Suprapubic skin (tissue), 4 donors: Measurements from ENCODE around the gene BOD1L1. TPM values are rescaled to one million over a fixed set of nuclear protein-coding genes. Genes with fewer than 3 reads are reported as not detected.

ENCODE experiments used
- DNase-seq, 2 donors: peaks; one replicate each; pipeline ENCODE4 v3.0.0-alpha.2; 2019; ENCODE audit warnings: low spot score in 2 of 2
- H3K27ac ChIP-seq: fragments of 200-600 bp; sonication (generic); one replicate; pipeline ENCODE4 v1.5.1; 2019
- H3K27me3 ChIP-seq: fragments of 200-600 bp; sonication (generic); one replicate; pipeline ENCODE4 v1.5.1; 2019
- H3K36me3 ChIP-seq: fragments of 200-600 bp; sonication (generic); one replicate; pipeline ENCODE4 v1.5.1; 2019
- H3K4me1 ChIP-seq: fragments of 200-600 bp; sonication (generic); one replicate; pipeline ENCODE4 v1.5.1; 2019
- H3K4me3 ChIP-seq: fragments of 200-600 bp; sonication (generic); one replicate; pipeline ENCODE4 v1.5.1; 2019; ENCODE audit warnings: mild to moderate bottlenecking
- H3K9me3 ChIP-seq: fragments of 200-600 bp; sonication (generic); one replicate; pipeline ENCODE4 v1.5.1; 2019
- CTCF ChIP-seq, 2 donors: fragments of 200-600 bp in 1 of 2; fragments of 450-650 bp in 1 of 2; sonication (generic) in 1 of 2; IDR thresholded peaks; one replicate each; pipeline ENCODE4 v1.5.1; 2016 to 2019; ENCODE audit warnings: antibody characterized with exemption in 2 of 2, mild to moderate bottlenecking in 1 of 2, moderate library complexity in 1 of 2
- EP300 ChIP-seq: sonication (generic); formaldehyde crosslinking; IDR thresholded peaks from one replicate; pipeline ENCODE4 v1.6.1; 2017; ENCODE audit warnings: antibody characterized with exemption
- POLR2A ChIP-seq, 2 donors: fragments of 450-650 bp; IDR thresholded peaks; one replicate each; pipeline ENCODE4 v1.6.1; 2017; ENCODE audit warnings: antibody characterized with exemption in 2 of 2, mild to moderate bottlenecking in 2 of 2, moderate library complexity in 2 of 2
- POLR2AphosphoS5 ChIP-seq, 3 donors: sonication (generic); formaldehyde crosslinking; IDR thresholded peaks; one replicate each; pipeline ENCODE4 v1.6.1; 2017; ENCODE audit warnings: antibody characterized with exemption in 3 of 3
- WGBS: methylation state at CpG from one replicate; pipeline ENCODE4 v1.1.5; 2018; 5-methylcytosine and 5-hydroxymethylcytosine counted together
- total RNA-seq, 4 donors: library from RNA; depleted of rRNA; stranded (reverse); fragments of >200 nt; gene quantifications; one replicate each; pipeline ENCODE4 v1.1.0, GENCODE V29; 2016

BOD1L1 gene
- total RNA-seq, 4 donors from 2014 or later = 26.5 to 78.0 (median 36.5) TPM

- Histone ChIP-seq H3K9me3 (no peaks in the 10 kb centered on the region), H3K27ac (no peak overlapping the region), H3K4me1 (no peaks in the 10 kb centered on the region), H3K4me3 (no peak overlapping the region), H3K27me3 (peaks cover 18% of the 10 kb centered on the region), H3K36me3 (no peaks in the 10 kb centered on the region)
- TF ChIP-seq POLR2A (IDR thresholded peaks at IDR 0.05) (no peak), POLR2AphosphoS5 (IDR thresholded peaks at IDR 0.05) (no peak), EP300 (no peak), CTCF (IDR thresholded peaks at IDR 0.05) (no peak)
- 87% methylated on average over 2 of the region's 2 CpGs for WGBS
- no peak for DNase-seq
Measured at GRCh38 chr4:13555325-13555724, 72.2 kb downstream of the BOD1L1 start.

- no peak overlapping the region for H3K27ac ChIP-seq
- no peaks in the 10 kb centered on the region for H3K9me3 ChIP-seq
- TF ChIP-seq CTCF (IDR thresholded peaks at IDR 0.05) = no peak
- no peak for TF ChIP-seq EP300
- no peak for TF ChIP-seq POLR2AphosphoS5 (IDR thresholded peaks at IDR 0.05)
- TF ChIP-seq POLR2A (IDR thresholded peaks at IDR 0.05) = no peak
- no peak for DNase-seq
- no peak overlapping the region for H3K4me3 ChIP-seq
- H3K4me1 ChIP-seq = peaks cover 7% of the 10 kb centered on the region
- WGBS = 81% methylated on average over 1 of the region's 1 CpG
- H3K27me3 ChIP-seq = peaks cover 41% of the 10 kb centered on the region
- no peaks in the 10 kb centered on the region for H3K36me3 ChIP-seq
Measured at GRCh38 chr4:13553081-13553480, 74.4 kb downstream of the BOD1L1 start.

- no peak for TF ChIP-seq POLR2A (IDR thresholded peaks at IDR 0.05)
- peak; percentile 67 to 69 for TF ChIP-seq CTCF (IDR thresholded peaks at IDR 0.05)
- 2% methylated on average over 19 of the region's 21 CpGs for WGBS
- no peaks in the 10 kb centered on the region for H3K36me3 ChIP-seq
- no peak overlapping the region for H3K27ac ChIP-seq
- peak overlapping the region; percentile 18 for H3K4me3 ChIP-seq
- no peaks in the 10 kb centered on the region for H3K9me3 ChIP-seq
- H3K27me3 ChIP-seq = peaks cover 76% of the 10 kb centered on the region
- H3K4me1 ChIP-seq = peaks cover 39% of the 10 kb centered on the region
- DNase-seq = no peak
Measured at GRCh38 chr4:13548984-13549546, 78.5 kb downstream of the BOD1L1 start.

- H3K27ac ChIP-seq = no peak overlapping the region
- peaks cover 83% of the 10 kb centered on the region for H3K27me3 ChIP-seq
- DNase-seq = no peak
- WGBS = 12% methylated on average over 30 of the region's 35 CpGs
- H3K9me3 ChIP-seq = no peaks in the 10 kb centered on the region
- no peaks in the 10 kb centered on the region for H3K36me3 ChIP-seq
- peak overlapping the region; percentile 48 for H3K4me3 ChIP-seq
- no peak for TF ChIP-seq EP300
- no peak for TF ChIP-seq CTCF (IDR thresholded peaks at IDR 0.05)
- peaks cover 45% of the 10 kb centered on the region for H3K4me1 ChIP-seq
Measured at GRCh38 chr4:13548059-13548983, 79.2 kb downstream of the BOD1L1 start.

- DNase-seq = no peak
- WGBS = under 1% methylated on average over 22 of the region's 56 CpGs
- peaks cover 45% of the 10 kb centered on the region for H3K4me1 ChIP-seq
- peaks cover 86% of the 10 kb centered on the region for H3K27me3 ChIP-seq
- no peak overlapping the region for H3K27ac ChIP-seq
- no peaks in the 10 kb centered on the region for H3K36me3 ChIP-seq
- H3K4me3 ChIP-seq = peak overlapping the region; percentile 48
- H3K9me3 ChIP-seq = no peaks in the 10 kb centered on the region
- no peak for TF ChIP-seq EP300
- TF ChIP-seq POLR2A (IDR thresholded peaks at IDR 0.05) = no peak
Measured at GRCh38 chr4:13547485-13548041, 80.0 kb downstream of the BOD1L1 start.
